Mucosa of descending colon (tissue), 3 donors: ENCODE data around the gene BCKDK. TPM values are rescaled to one million over a fixed set of nuclear protein-coding genes. Genes with fewer than 3 reads are reported as not detected.

Experiments
- ATAC-seq: fragments of 200-7000 bp; cut with Tn5 transposase; one replicate; pipeline ENCODE4 v1.9.1; 2020; ENCODE audit warnings: mild to moderate bottlenecking, moderate library complexity
- DNase-seq, 3 donors: peaks; one replicate each; pipeline ENCODE4 v3.0.0-alpha.2; 2020
- H3K36me3 ChIP-seq: fragments of 200-600 bp; one replicate; pipeline ENCODE4 v1.8.0; 2021; ENCODE audit warnings: low read depth, mild to moderate bottlenecking
- H3K4me1 ChIP-seq: fragments of 200-600 bp; one replicate; pipeline ENCODE4 v1.8.0; 2021; ENCODE audit warnings: low read depth, mild to moderate bottlenecking
- H3K4me3 ChIP-seq: fragments of 200-600 bp; one replicate; pipeline ENCODE4 v1.8.0; 2021; ENCODE audit warnings: mild to moderate bottlenecking
- H3K9me3 ChIP-seq: fragments of 200-600 bp; one replicate; pipeline ENCODE4 v1.8.0; 2021; ENCODE audit warnings: mild to moderate bottlenecking
- intact Hi-C, 2 donors: fragments of 100-400 bp; cut with DNase I in 1 of 2; cut with micrococcal nuclease in 1 of 2; formaldehyde crosslinking; loops; one replicate each; pipeline versions ENCODE4 v1.11.0 to v1.11.1; 2022; cut with DNase I, micrococcal nuclease
- total RNA-seq, 3 donors: library from RNA; stranded (reverse); fragmentation: NEBNext Ultra II Directional in 2 of 3; extraction: Animal tissue kit (Norgen Biotek cat#: 25700) in 2 of 3; gene quantifications; one replicate each; pipeline versions ENCODE4 v1.2.1 to v1.2.4, GENCODE V29; 2021 to 2023
- TF ChIP-seq, protein P1 (sequence below): fragments of 200-600 bp; IDR thresholded peaks from one replicate; pipeline ENCODE4 v1.8.0; 2022; ENCODE audit warnings: antibody characterized with exemption, mild to moderate bottlenecking
- donor health status: DM: no; HTN: no; CAD: no; lungs with moderate emphysema.
- donor health status: DM: no; HTN: no; CAD: no.
- donor health status: DM: no; HTN: yes; CAD: no.

The BCKDK gene
- total RNA-seq, 3 donors from 2014 or later: 31.7 to 40.1 (median 36.6) TPM

DNA sequence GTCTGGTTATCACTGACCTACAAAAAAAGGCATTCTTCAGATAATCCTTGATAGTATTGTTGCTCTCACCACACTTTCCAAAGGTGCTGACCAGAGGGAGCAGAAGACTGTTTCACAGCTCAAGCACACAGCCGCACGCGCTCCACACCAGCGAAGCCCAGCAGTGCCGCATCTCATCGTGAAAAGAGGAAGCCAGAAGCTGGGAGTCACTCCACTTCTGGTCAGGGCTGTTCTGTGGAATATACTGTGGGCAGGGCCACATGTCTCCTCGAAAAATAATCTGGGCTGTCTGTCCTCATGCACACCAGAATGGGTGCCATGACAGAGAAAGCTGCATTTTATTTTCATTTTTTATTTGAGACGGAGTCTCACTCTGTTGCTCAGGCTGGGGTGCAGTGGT lies 49.0 kb downstream of the BCKDK start:
- Histone ChIP-seq H3K9me3 (no peaks in the 10 kb centered on the region), H3K36me3 (no peaks in the 10 kb centered on the region), H3K4me3 (no peak overlapping the region), H3K4me1 (no peaks in the 10 kb centered on the region)
- intact Hi-C loops: no loop called here
- TF ChIP-seq, protein P1, sequence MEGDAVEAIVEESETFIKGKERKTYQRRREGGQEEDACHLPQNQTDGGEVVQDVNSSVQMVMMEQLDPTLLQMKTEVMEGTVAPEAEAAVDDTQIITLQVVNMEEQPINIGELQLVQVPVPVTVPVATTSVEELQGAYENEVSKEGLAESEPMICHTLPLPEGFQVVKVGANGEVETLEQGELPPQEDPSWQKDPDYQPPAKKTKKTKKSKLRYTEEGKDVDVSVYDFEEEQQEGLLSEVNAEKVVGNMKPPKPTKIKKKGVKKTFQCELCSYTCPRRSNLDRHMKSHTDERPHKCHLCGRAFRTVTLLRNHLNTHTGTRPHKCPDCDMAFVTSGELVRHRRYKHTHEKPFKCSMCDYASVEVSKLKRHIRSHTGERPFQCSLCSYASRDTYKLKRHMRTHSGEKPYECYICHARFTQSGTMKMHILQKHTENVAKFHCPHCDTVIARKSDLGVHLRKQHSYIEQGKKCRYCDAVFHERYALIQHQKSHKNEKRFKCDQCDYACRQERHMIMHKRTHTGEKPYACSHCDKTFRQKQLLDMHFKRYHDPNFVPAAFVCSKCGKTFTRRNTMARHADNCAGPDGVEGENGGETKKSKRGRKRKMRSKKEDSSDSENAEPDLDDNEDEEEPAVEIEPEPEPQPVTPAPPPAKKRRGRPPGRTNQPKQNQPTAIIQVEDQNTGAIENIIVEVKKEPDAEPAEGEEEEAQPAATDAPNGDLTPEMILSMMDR: no peak
- ATAC-seq (peak; percentile 49), DNase-seq (no peak)

Other genes with a start within 250 kb of the BCKDK start
- 10 to 100 TPM; 20.8 to 30.6 (median 25.3) TPM for gene BCL7C, start 214.3 kb upstream of the BCKDK start, total RNA-seq
- 1 to 10 TPM; 1.1 to 7.6 (median 1.5) TPM for gene CTF1, start 211.8 kb upstream of the BCKDK start, total RNA-seq
- 10 to 100 TPM; 17.6 to 30.3 (median 22.4) TPM for gene FBXL19, start 184.8 kb upstream of the BCKDK start, total RNA-seq
- 10 to 100 TPM; 14.6 to 24.6 (median 15.4) TPM for gene ORAI3, start 159.3 kb upstream of the BCKDK start, total RNA-seq
- 10 to 100 TPM; 13.4 to 24.7 (median 13.7) TPM for gene SETD1A, start 150.6 kb upstream of the BCKDK start, total RNA-seq
- 10 to 100 TPM; 16.5 to 27.7 (median 23.2) TPM for gene HSD3B7, start 123.2 kb upstream of the BCKDK start, total RNA-seq
- 1 to 10 TPM in 1 of 3 donors, under 1 TPM in 2; 0.14 to 2.8 (median 0.84) TPM for gene STX1B, start 97.7 kb upstream of the BCKDK start, total RNA-seq
- gene STX4, start 74.8 kb upstream of the BCKDK start, total RNA-seq: 10 to 100 TPM; 74.8 to 87.7 (median 86.9) TPM
- gene ZNF668, start 34.1 kb upstream of the BCKDK start, total RNA-seq: 10 to 100 TPM in 1 of 3 donors, 1 to 10 TPM in 2; 8.3 to 10.2 (median 9.8) TPM
- 10 to 100 TPM; 19.1 to 20.3 (median 20.0) TPM for gene ZNF646, start 34.0 kb upstream of the BCKDK start, total RNA-seq
- 1 to 10 TPM; 1.1 to 2.7 (median 1.3) TPM for gene PRSS53, start 19.4 kb upstream of the BCKDK start, total RNA-seq
- gene VKORC1, start 13.6 kb upstream of the BCKDK start, total RNA-seq: 10 to 100 TPM; 31.9 to 67.9 (median 41.3) TPM
- gene KAT8, start 9.3 kb downstream of the BCKDK start, total RNA-seq: 10 to 100 TPM; 61.1 to 83.1 (median 69.6) TPM
- 100 to 1,000 TPM; 163 to 482 (median 422) TPM for gene PRSS8, start 27.3 kb downstream of the BCKDK start, total RNA-seq
- 10 to 100 TPM in 1 of 3 donors, 1 to 10 TPM in 2; 8.2 to 10.2 (median 9.5) TPM for gene PRSS36, start 41.7 kb downstream of the BCKDK start, total RNA-seq
- gene FUS, start 71.8 kb downstream of the BCKDK start, total RNA-seq: 100 to 1,000 TPM; 167 to 264 (median 189) TPM
- gene PYCARD, start 94.4 kb downstream of the BCKDK start, total RNA-seq: 10 to 100 TPM; 39.2 to 63.4 (median 63.1) TPM
- gene TRIM72, start 105.7 kb downstream of the BCKDK start, total RNA-seq: under 1 TPM in 1 of 3 donors, not detected in 2; 0.02 TPM
- not detected for gene PYDC1, start 108.7 kb downstream of the BCKDK start, total RNA-seq
- gene ITGAM, start 151.6 kb downstream of the BCKDK start, total RNA-seq: 10 to 100 TPM in 1 of 3 donors, 1 to 10 TPM in 2; 4.5 to 13.0 (median 5.7) TPM
- gene ITGAX, start 246.8 kb downstream of the BCKDK start, total RNA-seq: 1 to 10 TPM; 2.9 to 8.6 (median 3.5) TPM